H9 (cell line): ENCODE data around the gene IL1RAPL1. TPM values are rescaled to one million over a fixed set of nuclear protein-coding genes. Genes with fewer than 3 reads are reported as not detected.

Source experiments
- DNase-seq: peaks from one replicate; pipeline ENCODE4 v3.0.0-alpha.2; 2017
- H2AFZ ChIP-seq: one replicate; pipeline ENCODE4 v1.6.1; 2013; ENCODE audit warnings: mild to moderate bottlenecking, low read length, control low read depth, moderate library complexity
- H2AK5ac ChIP-seq: 2 replicates; pipeline ENCODE4 v1.6.1; 2013; ENCODE audit warnings: low read length, control low read depth, mixed read lengths; ENCODE audit not compliant: insufficient read length
- H2BK120ac ChIP-seq: one replicate; pipeline ENCODE4 v1.6.1; 2013; ENCODE audit warnings: low read depth, mild to moderate bottlenecking, low read length, control low read depth, inconsistent platforms; ENCODE audit not compliant: poor library complexity, severe bottlenecking
- H2BK12ac ChIP-seq: 2 replicates; pipeline ENCODE4 v1.6.1; 2013; ENCODE audit warnings: low read length, control low read depth, mixed read lengths, low read depth; ENCODE audit not compliant: insufficient read length
- H2BK15ac ChIP-seq: 2 replicates; pipeline ENCODE4 v1.6.1; 2013; ENCODE audit warnings: low read depth, low read length, control low read depth
- H2BK20ac ChIP-seq: one replicate; pipeline ENCODE4 v1.6.1; 2013; ENCODE audit warnings: low read depth, mild to moderate bottlenecking, low read length, control low read depth, inconsistent platforms; ENCODE audit not compliant: poor library complexity, severe bottlenecking
- H2BK5ac ChIP-seq: 2 replicates; pipeline ENCODE4 v1.6.1; 2013; ENCODE audit warnings: low read length, control low read depth, mixed read lengths; ENCODE audit not compliant: insufficient read length
- H3K14ac ChIP-seq: 2 replicates; pipeline ENCODE4 v1.6.1; 2013; ENCODE audit warnings: low read length, control low read depth; ENCODE audit not compliant: insufficient read depth
- H3K18ac ChIP-seq: 2 replicates; pipeline ENCODE4 v1.6.1; 2013; ENCODE audit warnings: low read depth, mild to moderate bottlenecking, mixed read lengths, low read length, control low read depth; ENCODE audit not compliant: insufficient read length
- H3K23ac ChIP-seq: 2 replicates; pipeline ENCODE4 v1.6.1; 2013; ENCODE audit warnings: low read length, control low read depth, mixed read lengths, low read depth; ENCODE audit not compliant: insufficient read length
- H3K23me2 ChIP-seq: 2 replicates; pipeline ENCODE4 v1.6.1; 2013; ENCODE audit warnings: low read depth, mild to moderate bottlenecking, mixed read lengths, low read length, control low read depth; ENCODE audit not compliant: insufficient read length, poor library complexity, severe bottlenecking
- H3K27ac ChIP-seq: 2 replicates; pipeline ENCODE4 v1.5.1; 2013; ENCODE audit warnings: low read length, control low read depth, mixed read lengths, low read depth; ENCODE audit not compliant: insufficient read length
- H3K27me3 ChIP-seq: 2 replicates; pipeline ENCODE4 v1.6.1; 2013; ENCODE audit warnings: low read length, control low read depth, inconsistent platforms; ENCODE audit not compliant: insufficient read depth
- H3K4ac ChIP-seq: 2 replicates; pipeline ENCODE4 v1.6.1; 2013; ENCODE audit warnings: low read depth, mild to moderate bottlenecking, control low read depth, inconsistent platforms, low read length, moderate library complexity
- H3K4me1 ChIP-seq: 2 replicates; pipeline ENCODE4 v1.6.1; 2013; ENCODE audit warnings: low read length, control low read depth, inconsistent platforms; ENCODE audit not compliant: insufficient read depth
- H3K4me2 ChIP-seq: 2 replicates; pipeline ENCODE4 v1.6.1; 2013; ENCODE audit warnings: low read length, control low read depth, mixed read lengths; ENCODE audit not compliant: insufficient read length, insufficient read depth
- H3K56ac ChIP-seq: 2 replicates; pipeline ENCODE4 v1.6.1; 2013; ENCODE audit warnings: low read depth, mild to moderate bottlenecking, mixed read lengths, low read length, control low read depth; ENCODE audit not compliant: insufficient read length
- H3K79me1 ChIP-seq: 2 replicates; pipeline ENCODE4 v1.6.1; 2013; ENCODE audit warnings: low read depth, mild to moderate bottlenecking, moderate library complexity, low read length, control low read depth, inconsistent platforms; ENCODE audit not compliant: insufficient read depth, poor library complexity, severe bottlenecking
- H3K79me2 ChIP-seq: 2 replicates; pipeline ENCODE4 v1.6.1; 2013; ENCODE audit warnings: low read length, control low read depth, inconsistent platforms; ENCODE audit not compliant: insufficient read depth
- H3K9ac ChIP-seq: 2 replicates; pipeline ENCODE4 v1.6.1; 2013; ENCODE audit warnings: low read length, control low read depth, mixed read lengths; ENCODE audit not compliant: insufficient read length; ENCODE audit errors: extremely low read depth
- H3K9me3 ChIP-seq: one replicate; pipeline ENCODE4 v1.6.1; 2013; ENCODE audit warnings: low read depth, low read length, inconsistent platforms; ENCODE audit not compliant: control insufficient read depth
- H3T11ph ChIP-seq: one replicate; pipeline ENCODE4 v1.6.1; 2013; ENCODE audit warnings: mild to moderate bottlenecking, low read length, control low read depth, inconsistent platforms
- H4K20me1 ChIP-seq: one replicate; pipeline ENCODE4 v1.6.1; 2013; ENCODE audit not compliant: control insufficient read depth, insufficient read length, insufficient read depth
- H4K5ac ChIP-seq: 2 replicates; pipeline ENCODE4 v1.6.1; 2013; ENCODE audit warnings: low read depth, mild to moderate bottlenecking, mixed read lengths, low read length, control low read depth; ENCODE audit not compliant: insufficient read length
- H4K8ac ChIP-seq: replicated peaks from 2 replicates; pipeline ENCODE4 v1.6.1; 2013; ENCODE audit warnings: low read length, control low read depth, mixed read lengths, low read depth; ENCODE audit not compliant: insufficient read length
- H4K91ac ChIP-seq: 2 replicates; pipeline ENCODE4 v1.6.1; 2013; ENCODE audit warnings: low read depth, mild to moderate bottlenecking, moderate library complexity, mixed read lengths, low read length, control low read depth; ENCODE audit not compliant: insufficient read length
- H3K27ac Mint-ChIP-seq, 3 experiments: 2 replicates in 2 of 3; 3 replicates in 1 of 3; pipeline ENCODE4 v1.8.0; 2020 to 2021; ENCODE audit warnings: mixed read lengths in 3 of 3, mild to moderate bottlenecking in 1 of 3, moderate library complexity in 1 of 3
- H3K27me3 Mint-ChIP-seq: 2 replicates; pipeline ENCODE4 v1.8.0; 2021; ENCODE audit warnings: low read depth, mild to moderate bottlenecking, moderate library complexity, mixed read lengths
- H3K36me3 Mint-ChIP-seq, 3 experiments: 2 replicates in 2 of 3; 3 replicates in 1 of 3; pipeline ENCODE4 v1.8.0; 2020 to 2021; ENCODE audit warnings: low read depth in 3 of 3, mixed read lengths in 3 of 3; ENCODE audit not compliant: insufficient read depth in 1 of 3
- H3K4me1 Mint-ChIP-seq, 2 experiments: 2 replicates each; pipeline ENCODE4 v1.8.0; 2020; ENCODE audit warnings: mixed read lengths in 2 of 2
- H3K4me3 Mint-ChIP-seq, 2 experiments: 2 replicates in 1 of 2; 3 replicates in 1 of 2; pipeline ENCODE4 v1.8.0; 2020 to 2021; ENCODE audit warnings: mild to moderate bottlenecking in 2 of 2, mixed read lengths in 2 of 2, moderate library complexity in 1 of 2
- H3K9me3 Mint-ChIP-seq, 2 experiments: 2 replicates in 1 of 2; 3 replicates in 1 of 2; pipeline ENCODE4 v1.8.0; 2020; ENCODE audit warnings: mild to moderate bottlenecking in 2 of 2, mixed read lengths in 2 of 2, moderate library complexity in 1 of 2
- WGBS: extraction: QIAGEN DNeasy Blood & Tissue Kit; methylation state at CpG from one replicate; pipeline ENCODE4 v1.1.7; 2013; ENCODE audit warnings: missing lambda C conversion rate, low lambda C conversion rate, mixed read lengths; ENCODE audit not compliant: insufficient read length; ENCODE audit errors: extremely low coverage; 5-methylcytosine and 5-hydroxymethylcytosine counted together
- total RNA-seq: library from RNA; stranded (reverse); gene quantifications from 2 replicates; pipeline ENCODE4 v1.2.1, GENCODE V29; 2021
- TF ChIP-seq, protein P1 (sequence below): fragments of 200-600 bp; sonication (generic); conservative IDR thresholded peaks from 3 replicates; pipeline ENCODE4 v1.8.0; 2021; ENCODE audit warnings: antibody characterized with exemption, mild to moderate bottlenecking

The IL1RAPL1 gene
- total RNA-seq, 1 experiment from 2014 or later, result 0.31 TPM

DNA sequence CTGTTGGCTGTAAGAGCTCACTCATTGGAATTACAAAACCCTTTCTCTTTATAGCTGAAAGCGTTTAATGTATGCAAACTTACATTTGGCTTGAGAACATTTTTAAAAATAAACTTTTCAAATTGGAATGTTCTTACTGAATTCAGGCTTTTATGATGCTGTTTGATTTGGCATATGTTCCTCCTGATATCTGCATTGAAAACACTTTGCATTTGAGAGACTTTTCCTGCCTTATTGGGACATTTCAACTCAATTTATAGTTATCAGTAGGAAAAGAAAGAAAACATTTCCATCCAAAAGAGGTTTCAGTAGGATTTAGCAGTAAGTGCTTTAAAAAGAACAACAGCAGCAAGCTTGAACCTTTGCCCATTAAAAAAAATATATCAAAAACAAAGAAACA, 520.0 kb downstream of the IL1RAPL1 start:
- no peaks in the 10 kb centered on the region for H3K27me3 Mint-ChIP-seq
- no peak overlapping the region for H2BK5ac ChIP-seq
- H2BK15ac ChIP-seq, result no peak overlapping the region
- WGBS, result no CpG with 5 or more reads among the region's 1 CpG
- H2BK20ac ChIP-seq, result no peak overlapping the region
- peaks cover under 1 to 49% of the 10 kb centered on the region in 2 experiments; a peak in 4 of 5 replicates for H3K9me3 Mint-ChIP-seq
- H3K23ac ChIP-seq, result no peak overlapping the region
- no peak overlapping the region for H3K14ac ChIP-seq
- no peaks in the 10 kb centered on the region for H3K36me3 Mint-ChIP-seq
- H2BK12ac ChIP-seq, result no peak overlapping the region
- TF ChIP-seq, protein P1, sequence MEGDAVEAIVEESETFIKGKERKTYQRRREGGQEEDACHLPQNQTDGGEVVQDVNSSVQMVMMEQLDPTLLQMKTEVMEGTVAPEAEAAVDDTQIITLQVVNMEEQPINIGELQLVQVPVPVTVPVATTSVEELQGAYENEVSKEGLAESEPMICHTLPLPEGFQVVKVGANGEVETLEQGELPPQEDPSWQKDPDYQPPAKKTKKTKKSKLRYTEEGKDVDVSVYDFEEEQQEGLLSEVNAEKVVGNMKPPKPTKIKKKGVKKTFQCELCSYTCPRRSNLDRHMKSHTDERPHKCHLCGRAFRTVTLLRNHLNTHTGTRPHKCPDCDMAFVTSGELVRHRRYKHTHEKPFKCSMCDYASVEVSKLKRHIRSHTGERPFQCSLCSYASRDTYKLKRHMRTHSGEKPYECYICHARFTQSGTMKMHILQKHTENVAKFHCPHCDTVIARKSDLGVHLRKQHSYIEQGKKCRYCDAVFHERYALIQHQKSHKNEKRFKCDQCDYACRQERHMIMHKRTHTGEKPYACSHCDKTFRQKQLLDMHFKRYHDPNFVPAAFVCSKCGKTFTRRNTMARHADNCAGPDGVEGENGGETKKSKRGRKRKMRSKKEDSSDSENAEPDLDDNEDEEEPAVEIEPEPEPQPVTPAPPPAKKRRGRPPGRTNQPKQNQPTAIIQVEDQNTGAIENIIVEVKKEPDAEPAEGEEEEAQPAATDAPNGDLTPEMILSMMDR, result no peak
- no peaks in the 10 kb centered on the region for H3K79me1 ChIP-seq
- no peak overlapping the region for H2AK5ac ChIP-seq
- H3K27me3 ChIP-seq, result no peaks in the 10 kb centered on the region
- H3K4me3 Mint-ChIP-seq, result no peak overlapping the region
- H3K4me1 Mint-ChIP-seq, result peaks cover 19 to 22% of the 10 kb centered on the region in 2 experiments
- no peak overlapping the region for H3K4ac ChIP-seq
- no peaks in the 10 kb centered on the region for H3K23me2 ChIP-seq
- H3K9me3 ChIP-seq, result no peaks in the 10 kb centered on the region
- no peaks in the 10 kb centered on the region for H3K4me1 ChIP-seq
- H2BK120ac ChIP-seq, result no peak overlapping the region
- H3K56ac ChIP-seq, result no peak overlapping the region
- no peak overlapping the region for H4K91ac ChIP-seq
- H4K20me1 ChIP-seq, result no peaks in the 10 kb centered on the region
- no peak overlapping the region for H4K8ac ChIP-seq
- no peak overlapping the region for H2AFZ ChIP-seq
- H3K9ac ChIP-seq, result no peak overlapping the region
- no peak for DNase-seq
- H3T11ph ChIP-seq, result no peak overlapping the region
- H3K4me2 ChIP-seq, result no peak overlapping the region
- no peaks in the 10 kb centered on the region for H3K79me2 ChIP-seq
- no peak overlapping the region for H3K27ac Mint-ChIP-seq
- no peak overlapping the region for H4K5ac ChIP-seq
- no peak overlapping the region for H3K27ac ChIP-seq
- H3K18ac ChIP-seq, result no peak overlapping the region
